HG03066 (cell line): ENCODE results near the gene WDR18.

Experiments used
- ATAC-seq: cut with Tn5 transposase; IDR thresholded peaks from one replicate; pipeline ENCODE4 v1.9.1; 2021; ENCODE audit warnings: low read depth; ENCODE audit not compliant: unreplicated experiment

The WDR18 gene

GRCh38 chr19:1040476-1041271 is 56.5 kb downstream of the WDR18 start:
- no peak for ATAC-seq

DNA sequence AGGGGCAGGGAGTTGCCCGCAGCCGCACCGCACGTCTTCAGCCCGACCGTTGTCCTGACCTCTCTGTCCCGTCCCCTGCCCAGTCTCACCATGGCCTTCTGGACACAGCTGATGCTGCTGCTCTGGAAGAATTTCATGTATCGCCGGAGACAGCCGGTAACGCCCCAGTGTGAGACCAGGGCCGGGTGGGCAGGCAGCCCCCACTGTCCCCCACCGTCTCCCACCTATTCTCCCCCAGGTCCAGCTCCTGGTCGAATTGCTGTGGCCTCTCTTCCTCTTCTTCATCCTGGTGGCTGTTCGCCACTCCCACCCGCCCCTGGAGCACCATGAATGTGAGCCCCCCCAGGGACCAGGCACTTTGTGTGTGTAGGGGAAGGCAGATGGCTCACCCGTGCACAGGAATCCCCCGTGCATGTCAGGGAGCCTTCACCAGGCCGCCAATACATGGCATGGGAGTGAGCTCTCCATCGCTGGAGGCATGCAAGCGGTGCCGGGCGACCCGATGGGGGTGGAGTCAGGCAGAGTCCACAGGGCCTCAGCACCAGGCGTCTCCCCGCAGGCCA is 57.2 kb downstream of the WDR18 start:
- no peak for ATAC-seq

- ATAC-seq, result no peak
Observed at GRCh38 chr19:1041835-1042685, 57.9 kb downstream of the WDR18 start.

DNA sequence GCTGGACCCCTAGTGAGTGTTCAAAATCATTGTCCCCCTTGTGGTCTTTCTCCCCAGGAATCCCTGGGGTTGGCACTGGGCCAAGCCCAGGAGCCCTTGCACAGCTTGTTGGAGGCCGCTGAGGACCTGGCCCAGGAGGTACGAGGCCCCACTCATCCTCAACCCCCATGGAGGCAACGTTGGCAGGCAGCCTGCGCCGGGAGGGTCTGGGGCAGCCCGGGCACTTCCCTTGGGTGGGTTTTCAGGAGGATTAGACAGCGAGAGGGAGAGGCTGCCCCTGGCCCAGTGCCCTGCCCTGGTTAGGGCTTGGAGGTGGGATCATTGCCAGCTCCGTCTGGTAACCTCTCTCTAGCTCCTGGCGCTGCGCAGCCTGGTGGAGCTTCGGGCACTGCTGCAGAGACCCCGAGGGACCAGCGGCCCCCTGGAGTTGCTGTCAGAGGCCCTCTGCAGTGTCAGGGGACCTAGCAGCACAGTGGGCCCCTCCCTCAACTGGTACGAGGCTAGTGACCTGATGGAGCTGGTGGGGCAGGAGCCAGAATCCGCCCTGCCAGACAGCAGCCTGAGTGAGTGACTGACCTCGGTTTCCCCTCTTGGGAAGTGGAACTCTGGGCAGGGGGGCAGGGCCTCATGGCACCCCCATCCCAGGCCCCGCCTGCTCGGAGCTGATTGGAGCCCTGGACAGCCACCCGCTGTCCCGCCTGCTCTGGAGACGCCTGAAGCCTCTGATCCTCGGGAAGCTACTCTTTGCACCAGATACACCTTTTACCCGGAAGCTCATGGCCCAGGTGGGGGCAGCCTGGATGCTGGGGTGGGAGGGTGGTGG is 58.8 kb downstream of the WDR18 start:
- no peak for ATAC-seq
